SK-N-SH treated with all-trans-retinoic acid at 6 μM for 48 hours (cell line): ENCODE measurements around the gene TMEM196.
"Not testable (repeated sequence)": the region's sequence is repeated elsewhere in the genome, so short reads cannot be mapped to it uniquely, and the experiment has no call there.

ENCODE experiments used
- ATAC-seq: fragments of 200-7000 bp; cut with Tn5 transposase; 3 replicates; pipeline ENCODE4 v1.9.1; 2020; ENCODE audit warnings: mild to moderate bottlenecking, moderate library complexity
- ARNTL ChIP-seq: fragments of 450-650 bp; formaldehyde crosslinking; IDR thresholded peaks from 2 replicates; pipeline ENCODE4 v1.5.0; 2020; ENCODE audit warnings: low read depth, mild to moderate bottlenecking, moderate library complexity, borderline replicate concordance
- BACH2 ChIP-seq: fragments of 250-450 bp; sonication (Bioruptor Pico); IDR thresholded peaks from 2 replicates; pipeline ENCODE4 v1.9.0; 2021; ENCODE audit warnings: mild to moderate bottlenecking, borderline replicate concordance
- CSRNP3 ChIP-seq: fragments of 250-450 bp; sonication (Bioruptor Pico); IDR thresholded peaks from 2 replicates; pipeline ENCODE4 v1.5.1; 2021; ENCODE audit warnings: mild to moderate bottlenecking, moderate library complexity
- ESRRG ChIP-seq: fragments of 250-450 bp; sonication (Bioruptor Pico); IDR thresholded peaks from 2 replicates; pipeline ENCODE4 v1.6.1; 2021; ENCODE audit warnings: mild to moderate bottlenecking
- GLIS3 ChIP-seq: fragments of 250-450 bp; sonication (Bioruptor Pico); IDR thresholded peaks from 2 replicates; pipeline ENCODE4 v1.5.0; 2020; ENCODE audit warnings: mild to moderate bottlenecking, moderate library complexity
- ISL1 ChIP-seq: fragments of 250-450 bp; sonication (Bioruptor Pico); IDR thresholded peaks from 2 replicates; pipeline ENCODE4 v2.1.2; 2022; ENCODE audit warnings: mild to moderate bottlenecking, moderate library complexity
- OSR1 ChIP-seq: fragments of 250-450 bp; sonication (Bioruptor Pico); IDR thresholded peaks from 2 replicates; pipeline ENCODE4 v1.8.0; 2022; ENCODE audit warnings: moderate library complexity, mild to moderate bottlenecking, inconsistent platforms
- PATZ1 ChIP-seq: fragments of 250-450 bp; sonication (Bioruptor Pico); IDR thresholded peaks from 2 replicates; pipeline ENCODE4 v1.8.0; 2020; ENCODE audit warnings: mild to moderate bottlenecking, moderate library complexity, borderline replicate concordance
- POU6F1 ChIP-seq: fragments of 250-450 bp; sonication (Bioruptor Pico); IDR thresholded peaks from 2 replicates; pipeline ENCODE4 v1.8.0; 2021; ENCODE audit warnings: low read depth, mild to moderate bottlenecking, moderate library complexity, borderline replicate concordance
- SNAI2 ChIP-seq: fragments of 250-450 bp; sonication (Bioruptor Pico); IDR thresholded peaks from 2 replicates; pipeline ENCODE4 v1.5.0; 2020; ENCODE audit warnings: mild to moderate bottlenecking, moderate library complexity
- TOX ChIP-seq: fragments of 250-450 bp; sonication (Bioruptor Pico); IDR thresholded peaks from 2 replicates; pipeline ENCODE4 v1.8.0; 2021; ENCODE audit warnings: mild to moderate bottlenecking, moderate library complexity, borderline replicate concordance
- TSHZ2 ChIP-seq: fragments of 250-450 bp; sonication (Bioruptor Pico); IDR thresholded peaks from 2 replicates; pipeline ENCODE4 v1.5.0; 2020; ENCODE audit warnings: mild to moderate bottlenecking, moderate library complexity
- ZC3H10 ChIP-seq: fragments of 250-450 bp; sonication (Bioruptor Pico); IDR thresholded peaks from 2 replicates; pipeline ENCODE4 v1.5.1; 2021; ENCODE audit warnings: mild to moderate bottlenecking, moderate library complexity
- ZFP3 ChIP-seq: fragments of 250-450 bp; sonication (Bioruptor Pico); IDR thresholded peaks from 2 replicates; pipeline ENCODE4 v1.5.0; 2020; ENCODE audit warnings: mild to moderate bottlenecking, moderate library complexity
- ZNF70 ChIP-seq: fragments of 450-650 bp; formaldehyde crosslinking; IDR thresholded peaks from 2 replicates; pipeline ENCODE4 v1.5.0; 2020; ENCODE audit warnings: mild to moderate bottlenecking, moderate library complexity

Gene TMEM196

GRCh38 chr7:19692111-19692828 lies 81.1 kb downstream of the TMEM196 start:
- no peak for ATAC-seq
- TF ChIP-seq TOX (CRISPR knock-in tag) (no peak), SNAI2 (CRISPR knock-in tag) (no peak), OSR1 (CRISPR knock-in tag) (no peak), ZNF70 (CRISPR knock-in tag) (no peak), POU6F1 (CRISPR knock-in tag) (no peak), PATZ1 (CRISPR knock-in tag) (no peak), ZC3H10 (CRISPR knock-in tag) (no peak), ZFP3 (CRISPR knock-in tag) (no peak), CSRNP3 (no peak), ISL1 (CRISPR knock-in tag) (no peak), TSHZ2 (CRISPR knock-in tag) (no peak), ARNTL (CRISPR knock-in tag) (no peak)

GRCh38 chr7:19690736-19691135 lies 82.7 kb downstream of the TMEM196 start:
- no peak for TF ChIP-seq TSHZ2 (CRISPR knock-in tag)
- ATAC-seq = no peak

- not testable (repeated sequence) for ATAC-seq
Measured at GRCh38 chr7:19689130-19689529, 84.3 kb downstream of the TMEM196 start.

GRCh38 chr7:19681596-19681995 lies 91.8 kb downstream of the TMEM196 start:
- TF ChIP-seq GLIS3 (CRISPR knock-in tag) (no peak), BACH2 (CRISPR knock-in tag) (no peak), ARNTL (CRISPR knock-in tag) (no peak), ESRRG (CRISPR knock-in tag) (no peak), ZC3H10 (CRISPR knock-in tag) (no peak)
- no peak for ATAC-seq
